ENCODE data around the gene CCDC6.
A peak's percentile ranks its signal among the peaks of the same experiment; 100 is the strongest.
"Not testable (repeated sequence)": the region's sequence is repeated elsewhere in the genome, so short reads cannot be mapped to it uniquely, and the experiment has no call there.

CCDC6 gene

DNA sequence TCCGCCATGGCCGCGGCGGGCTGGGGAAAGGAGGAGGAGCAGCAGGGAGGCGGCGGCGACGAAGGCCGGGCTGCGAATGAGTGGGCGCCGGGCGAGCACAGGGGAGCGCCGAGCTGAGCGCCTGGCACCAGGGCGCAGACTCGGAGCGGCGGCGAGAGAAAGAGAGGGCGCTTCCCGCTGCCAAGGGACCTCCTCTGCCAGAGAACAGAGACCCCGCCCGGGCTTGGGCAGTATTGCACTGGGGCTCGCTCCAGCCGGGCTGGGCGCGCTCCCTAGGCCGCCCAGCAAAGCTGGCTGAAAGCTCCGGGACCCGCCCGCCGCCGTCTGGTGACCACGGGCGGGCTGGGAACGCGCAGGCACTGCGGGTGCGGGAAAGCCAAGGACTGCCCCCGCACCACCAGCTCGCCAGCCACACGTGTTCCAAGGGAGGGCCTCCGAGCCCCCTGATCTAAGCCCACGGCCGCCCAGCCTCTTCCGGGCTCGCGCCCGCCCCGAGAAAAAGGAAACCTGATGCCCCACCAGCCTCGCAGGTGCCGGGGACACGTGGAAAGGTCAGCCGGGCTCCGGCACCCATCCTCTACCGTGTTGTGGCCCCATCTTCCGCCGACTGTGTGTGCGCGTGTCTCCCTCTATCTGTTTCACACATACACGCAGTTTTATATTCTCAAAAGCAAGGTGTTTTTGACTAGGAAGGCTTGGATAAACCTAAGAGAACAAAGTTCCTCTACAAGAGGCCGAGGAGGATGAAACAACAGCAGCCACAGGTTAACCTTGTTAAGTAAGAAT is at the start of gene CCDC6:
Gene CCDC6 (minus strand): TSS at position 140 of the 786 bp plus-strand sequence. CDS start 132 bp downstream, at position 8.
- DNase-seq = peak; percentile 86

DNA sequence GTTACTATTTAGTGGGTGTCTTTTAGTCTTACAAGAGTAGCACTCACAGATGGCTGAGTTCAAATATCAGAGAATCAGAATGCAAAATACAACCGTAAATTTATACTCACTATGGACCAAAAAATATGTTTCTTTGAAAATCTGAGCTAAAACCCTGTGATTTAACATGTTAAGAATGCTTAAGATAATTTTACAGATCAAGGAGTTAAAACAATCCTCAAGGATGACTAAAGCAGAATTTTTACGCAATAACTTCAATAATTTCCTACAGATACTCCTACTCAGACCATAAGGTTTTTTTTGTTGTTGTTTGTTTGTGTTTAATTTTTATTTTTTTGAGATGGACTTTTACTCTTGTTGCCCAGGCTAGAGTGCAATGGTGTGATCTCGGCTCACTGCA is 47.9 kb upstream of the CCDC6 start:
- DNase-seq = no peak

DNA sequence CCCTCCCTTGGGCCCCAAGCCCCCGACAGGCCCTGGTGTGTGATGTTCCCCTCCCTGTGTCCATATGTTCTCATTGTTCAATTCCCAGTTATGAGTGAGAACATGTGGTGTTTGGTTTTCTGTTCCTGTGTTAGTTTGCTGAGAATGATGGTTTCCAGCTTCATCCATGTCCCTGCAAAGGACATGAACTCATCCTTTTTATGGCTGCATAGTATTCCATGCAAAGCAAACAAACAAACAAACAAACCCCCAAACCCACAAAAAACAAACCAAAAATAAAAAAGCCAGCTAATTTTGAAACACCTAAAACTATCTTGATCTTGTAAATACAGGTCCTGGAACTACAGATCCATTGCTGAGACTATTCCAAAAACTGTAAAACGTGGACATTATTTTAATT is 47.4 kb upstream of the CCDC6 start:
- not testable (repeated sequence) for DNase-seq

DNA sequence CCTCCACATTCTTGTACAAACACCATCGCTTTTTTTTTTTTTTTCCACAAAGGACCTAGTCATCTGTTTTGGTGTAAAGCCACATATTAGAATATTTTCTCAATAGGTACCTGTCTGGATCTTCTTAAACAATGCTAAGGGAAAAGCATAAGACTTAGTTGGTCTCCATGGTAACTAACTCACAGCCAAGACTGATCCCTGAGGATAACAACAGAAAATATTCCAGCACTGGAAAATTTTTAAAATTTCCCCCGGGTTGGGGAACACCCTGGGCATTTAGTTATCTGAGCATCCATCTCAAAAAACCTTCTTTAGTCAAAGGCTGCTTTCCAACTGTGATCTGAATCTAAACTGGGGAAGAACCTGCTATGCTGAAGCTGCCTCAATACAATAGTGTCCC is 43.7 kb upstream of the CCDC6 start:
- no peak for DNase-seq

DNA sequence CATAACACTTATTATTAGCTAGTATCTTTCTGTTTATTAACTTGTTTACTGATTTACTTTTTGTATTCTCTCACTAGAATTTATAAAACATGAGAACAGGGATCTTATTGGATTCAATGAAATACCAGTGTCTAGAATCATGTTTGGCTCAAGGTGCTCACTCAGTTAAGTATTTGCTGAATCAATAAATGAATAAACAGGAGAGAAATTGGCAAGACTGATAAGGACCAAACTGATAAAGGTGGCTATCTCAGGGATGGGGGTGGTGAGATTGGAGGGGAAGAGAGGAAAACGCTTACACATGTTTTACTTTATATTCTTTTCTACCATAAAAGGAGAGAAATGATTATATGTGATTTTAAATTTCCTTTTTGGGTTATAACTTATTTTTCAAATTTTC is 43.3 kb upstream of the CCDC6 start:
- DNase-seq = no peak

DNA sequence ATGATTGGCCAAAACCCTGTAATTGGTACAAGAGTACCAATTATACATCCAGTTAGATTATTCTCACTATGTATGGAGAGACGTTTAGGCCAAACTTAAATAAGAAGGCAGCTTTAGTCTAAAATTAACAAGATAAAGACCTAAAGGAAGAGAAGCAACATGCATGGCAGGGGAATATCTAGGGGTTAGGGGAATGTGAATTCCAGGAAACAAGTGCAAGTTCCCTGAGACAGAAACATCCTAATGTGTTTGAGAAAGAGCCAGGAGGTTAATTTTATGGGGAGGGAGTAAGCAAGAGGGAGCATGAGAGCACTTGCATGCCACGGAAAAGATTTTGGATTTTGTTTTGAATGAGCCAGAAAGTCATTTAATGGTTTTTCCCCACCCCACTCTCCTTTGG is 39.6 kb upstream of the CCDC6 start:
- no peak for DNase-seq

DNA sequence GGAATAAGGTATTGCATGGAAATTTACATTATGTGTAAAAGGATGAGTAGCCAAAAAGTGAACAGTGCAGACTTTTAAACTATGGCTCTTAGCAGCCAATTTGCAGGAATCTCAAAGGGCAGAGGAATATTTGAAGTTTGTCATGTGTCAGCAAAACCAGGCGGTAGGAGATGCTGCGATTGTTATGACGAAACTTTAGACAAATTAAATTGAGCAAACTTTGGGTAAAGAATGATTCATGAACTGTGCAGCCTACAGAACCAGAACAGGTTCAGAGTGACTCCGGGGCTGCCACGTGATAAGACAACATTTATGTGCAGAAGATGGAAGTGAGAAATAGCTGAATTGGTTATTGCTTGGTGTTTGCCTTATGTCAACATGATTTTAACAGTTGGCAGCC is 39.2 kb upstream of the CCDC6 start:
- no peak for DNase-seq

DNA sequence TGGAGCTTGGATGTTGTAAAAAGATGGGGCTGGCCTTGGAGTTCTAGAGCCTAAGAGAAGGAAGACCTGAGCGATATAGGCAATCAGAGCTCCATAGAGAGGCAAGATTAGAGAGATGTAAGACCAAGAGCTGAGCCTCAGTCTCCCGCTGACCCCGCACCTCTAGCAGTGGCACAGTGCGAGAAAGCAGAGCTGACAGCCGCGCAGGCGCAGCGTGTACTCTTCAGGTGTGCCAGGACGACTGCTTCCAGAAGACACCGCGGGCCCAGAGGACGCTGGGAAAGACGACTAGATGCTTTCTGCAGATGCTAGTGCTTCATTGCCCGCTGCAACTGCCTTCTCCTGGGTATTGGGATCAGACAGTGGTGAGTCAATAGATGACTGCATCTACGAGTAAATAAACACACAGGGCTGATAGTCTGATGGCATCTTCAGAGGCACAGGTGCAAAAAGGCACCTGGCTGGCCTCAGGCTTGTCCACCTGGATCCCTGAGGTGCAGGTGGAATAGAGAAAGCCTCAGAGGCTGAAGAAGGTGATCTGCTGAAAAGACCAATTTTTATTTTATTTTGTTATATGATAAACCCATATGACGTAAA is 38.1 kb upstream of the CCDC6 start:
- no peak for DNase-seq

DNA sequence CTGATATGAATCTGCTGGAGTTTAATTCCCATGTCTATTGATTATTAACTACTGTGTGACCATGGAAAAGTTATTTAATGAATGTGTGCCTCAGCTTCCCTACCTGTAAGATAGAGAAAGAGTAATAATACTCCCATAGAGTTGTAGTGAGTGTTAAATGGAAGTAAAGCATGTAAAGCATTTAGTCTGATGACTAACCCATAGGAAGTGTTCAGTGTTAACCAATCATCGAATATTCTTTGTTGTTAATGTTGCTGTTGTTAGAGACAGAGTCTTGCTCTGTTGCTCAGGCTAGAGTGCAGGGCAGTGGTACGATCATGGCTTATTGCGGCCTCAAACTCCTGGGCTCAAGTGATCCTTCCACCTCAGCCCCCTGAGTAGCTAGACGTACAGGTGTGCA is 36.2 kb upstream of the CCDC6 start:
- DNase-seq = no peak

DNA sequence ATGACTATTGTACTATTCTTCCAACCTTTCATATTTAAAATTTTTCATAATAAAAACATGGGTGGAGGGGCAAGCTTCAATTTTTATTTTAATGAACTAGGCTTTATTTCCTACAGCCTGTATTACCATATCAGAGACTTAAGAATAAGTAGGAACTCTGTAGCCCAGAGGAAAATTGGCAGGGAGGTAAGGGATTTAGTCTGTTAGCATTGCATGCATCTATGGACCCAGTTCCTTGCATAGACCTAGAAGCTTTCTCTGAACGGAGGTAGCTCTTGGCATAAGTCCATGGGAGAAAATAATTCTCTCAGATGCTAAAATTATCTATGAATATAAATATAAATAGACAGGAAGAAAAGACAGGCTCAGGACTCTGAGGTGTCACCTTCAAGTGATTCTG is 31.4 kb upstream of the CCDC6 start:
- no peak for DNase-seq

DNA sequence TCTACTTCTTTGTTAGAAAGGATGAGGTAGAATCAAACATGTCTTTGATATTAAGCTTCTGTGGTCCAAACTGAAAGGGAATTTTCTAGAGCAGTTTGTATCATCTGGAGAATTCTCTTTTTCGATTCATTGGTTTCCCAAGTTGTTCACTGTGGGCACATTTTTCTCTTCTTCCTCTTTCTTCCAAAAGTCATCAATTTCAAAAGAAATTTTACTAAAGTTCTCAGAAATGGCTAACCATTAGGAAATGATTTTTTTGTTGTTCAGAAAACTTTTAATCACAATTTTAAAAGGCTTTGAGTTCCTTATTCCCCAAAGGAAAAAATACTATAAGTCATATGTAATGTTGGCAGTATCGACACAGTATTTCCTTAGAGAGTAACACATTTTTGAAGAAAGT is 28.3 kb upstream of the CCDC6 start:
- no peak for DNase-seq

DNA sequence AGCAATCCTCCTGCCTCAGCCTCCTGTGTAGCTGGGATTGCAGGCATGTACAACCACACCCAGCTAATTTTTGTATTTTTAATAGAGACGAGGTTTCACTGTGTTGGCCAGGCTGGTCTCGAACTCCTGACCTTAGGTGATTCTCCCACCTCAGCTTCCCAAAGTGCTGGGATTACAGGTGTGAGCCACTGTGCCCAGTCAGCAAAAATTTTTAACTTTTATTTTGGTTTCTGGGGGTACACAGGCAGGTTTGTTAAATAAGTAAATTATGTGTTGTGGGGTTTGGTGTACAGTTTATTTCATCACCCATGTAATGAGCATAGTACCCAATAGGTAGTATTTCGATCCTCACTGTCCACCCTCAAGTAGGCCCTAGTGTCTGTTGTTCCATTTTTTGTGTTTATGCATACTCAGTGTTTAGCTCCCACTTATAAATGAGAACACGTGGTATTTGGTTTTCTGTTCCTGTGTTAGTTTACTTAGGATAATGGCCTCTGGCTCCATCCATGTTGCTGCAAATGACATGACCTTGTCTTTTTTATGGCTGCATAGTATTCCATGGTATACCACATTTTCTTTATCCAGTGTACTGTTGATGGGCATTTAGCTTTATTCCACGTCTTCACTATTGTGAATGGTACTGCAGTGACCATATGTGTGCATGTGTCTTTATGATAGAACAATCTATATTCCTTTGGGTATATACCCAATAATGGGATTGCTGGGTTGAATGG is 24.6 kb upstream of the CCDC6 start:
- not testable (repeated sequence) for DNase-seq

DNA sequence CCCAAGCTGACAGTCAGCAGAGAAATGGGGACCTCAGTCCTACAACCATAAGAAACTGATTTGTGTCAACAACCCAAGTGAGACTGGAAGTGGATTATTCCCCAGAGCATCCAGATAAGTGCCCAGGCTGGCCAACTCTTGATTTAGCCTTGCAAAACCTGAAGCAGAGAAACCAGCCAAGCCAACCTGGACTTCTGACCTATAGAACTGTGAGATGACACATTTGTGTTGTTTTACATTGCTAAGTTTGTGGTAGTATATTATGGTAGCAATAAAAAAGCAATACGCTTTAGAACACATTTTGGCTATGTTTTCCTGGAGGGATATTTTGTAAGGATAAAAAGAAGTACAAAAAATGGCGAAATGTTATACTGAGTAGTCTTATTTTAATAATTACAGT is 19.7 kb upstream of the CCDC6 start:
- no peak for DNase-seq

DNA sequence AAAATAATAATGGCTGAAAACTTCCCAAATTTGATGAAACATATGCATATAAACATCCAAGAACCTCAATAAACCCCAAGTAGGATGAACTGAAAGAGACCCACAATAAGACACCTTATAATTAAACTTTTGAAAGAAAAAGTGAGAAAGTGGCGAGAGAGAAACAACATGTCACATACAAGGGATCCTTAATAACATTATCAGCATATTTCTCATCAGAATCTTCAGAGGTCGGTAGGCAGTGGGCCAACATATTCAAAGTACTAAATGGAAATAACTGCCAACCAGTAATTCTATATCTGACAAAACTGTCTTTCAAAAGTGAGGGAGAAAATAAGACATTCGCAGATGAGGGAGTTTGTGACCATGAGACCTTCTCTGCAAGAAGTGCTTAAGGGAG is 16.6 kb upstream of the CCDC6 start:
- DNase-seq = no peak

DNA sequence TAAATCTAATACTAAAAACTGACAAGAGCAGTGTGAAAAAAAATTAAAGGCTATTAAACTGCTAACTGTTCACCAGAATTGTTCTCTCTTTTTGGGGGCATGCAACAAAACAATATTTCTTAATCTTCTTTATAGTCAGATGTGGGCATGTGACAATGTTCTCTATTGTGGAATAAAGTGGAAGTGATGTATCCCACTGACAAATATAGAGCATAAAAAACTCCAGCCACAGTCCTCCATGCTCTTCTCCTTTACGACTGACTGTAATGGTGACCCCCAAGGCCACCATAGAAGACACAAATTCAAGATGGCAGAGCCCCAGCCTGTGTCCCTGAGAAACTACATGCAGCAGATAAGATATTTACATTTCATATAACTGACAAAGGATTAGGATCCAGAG is 11.6 kb upstream of the CCDC6 start:
- DNase-seq = no peak

DNA sequence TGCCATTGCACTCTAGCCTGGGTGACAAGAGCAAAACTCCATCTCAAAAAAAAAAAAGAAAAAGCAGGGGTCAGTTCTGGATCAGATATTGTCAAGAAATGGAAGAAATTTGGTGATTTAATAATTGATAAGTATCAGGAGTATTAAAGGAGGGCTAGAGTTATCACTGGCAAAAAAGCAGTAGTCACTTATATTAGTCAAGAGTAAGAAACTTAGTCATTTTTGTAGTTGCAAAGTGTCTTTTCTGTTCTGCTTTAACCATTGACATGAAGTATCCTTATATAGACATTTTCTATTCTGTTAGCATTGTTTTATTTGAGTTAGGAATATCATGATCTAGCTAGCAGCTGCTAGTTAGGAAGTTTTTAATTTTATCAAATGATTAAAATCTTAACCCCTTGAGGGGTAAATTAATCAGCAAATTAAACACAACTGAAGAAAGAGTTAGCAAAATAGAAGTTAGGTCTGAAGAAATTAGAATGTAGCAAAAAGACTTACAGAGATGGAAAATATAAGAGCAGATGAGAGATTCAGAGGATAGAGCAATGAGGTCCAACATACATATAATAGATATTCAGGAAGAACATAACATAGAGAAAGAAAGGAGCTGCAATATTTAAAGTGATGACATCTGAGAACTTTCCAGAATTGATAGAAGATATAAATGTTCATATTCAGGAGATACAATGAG is 7.3 kb upstream of the CCDC6 start:
- no peak for DNase-seq

DNA sequence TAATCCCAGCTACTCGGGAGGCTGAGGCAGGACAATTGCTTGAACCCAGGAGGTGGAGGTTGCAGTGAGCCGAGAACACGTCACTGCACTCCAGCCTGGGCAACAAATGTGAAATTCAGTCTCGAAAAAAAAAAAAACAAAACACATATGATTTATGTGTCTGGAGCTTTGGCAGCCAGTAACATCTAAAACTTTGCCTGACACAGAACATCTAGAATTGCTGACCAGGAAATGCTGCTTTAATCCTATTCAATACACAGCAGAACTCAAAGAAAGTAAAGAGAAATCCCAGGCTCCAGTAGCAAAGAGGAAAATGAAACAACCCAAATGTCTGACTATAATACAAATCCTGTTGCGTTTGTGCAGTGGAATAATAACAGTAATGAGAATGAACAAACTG is 4.5 kb upstream of the CCDC6 start:
- no peak for DNase-seq

DNA sequence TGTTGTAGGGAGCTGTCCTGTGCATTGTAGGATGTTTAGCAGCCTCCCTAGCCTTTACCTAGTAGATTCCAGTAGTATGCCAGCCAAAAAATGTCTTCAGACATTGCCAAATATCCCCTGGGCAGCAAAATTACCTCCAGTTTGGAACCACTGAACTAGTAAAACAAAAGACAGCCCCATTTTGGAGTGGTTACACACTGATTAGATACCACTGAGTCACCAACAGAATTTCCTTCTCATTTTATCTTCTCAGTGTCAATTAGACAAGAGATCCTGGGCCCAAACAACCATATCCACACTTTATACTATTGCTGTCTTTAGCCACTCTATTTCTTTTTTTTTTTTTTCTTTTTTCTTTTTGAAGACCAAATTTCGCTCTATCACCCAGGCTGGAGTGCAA is 3.5 kb upstream of the CCDC6 start:
- DNase-seq = no peak

DNA sequence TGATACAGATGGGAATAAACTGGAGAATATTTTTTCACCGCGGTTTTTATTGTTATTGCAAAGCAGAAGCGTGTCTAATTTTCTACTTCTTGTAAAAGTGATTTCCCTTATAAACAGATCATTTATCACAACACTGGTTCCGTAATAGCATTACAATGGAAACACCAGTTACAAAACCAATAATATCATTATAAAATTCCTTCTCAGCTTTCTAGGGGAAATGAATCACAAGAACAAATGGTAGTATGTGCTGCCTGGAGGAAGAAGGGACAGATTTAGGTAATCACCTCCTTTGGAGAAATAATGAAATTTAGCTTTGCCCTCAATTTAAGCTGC is 2.4 kb upstream of the CCDC6 start:
- no peak for DNase-seq

DNA sequence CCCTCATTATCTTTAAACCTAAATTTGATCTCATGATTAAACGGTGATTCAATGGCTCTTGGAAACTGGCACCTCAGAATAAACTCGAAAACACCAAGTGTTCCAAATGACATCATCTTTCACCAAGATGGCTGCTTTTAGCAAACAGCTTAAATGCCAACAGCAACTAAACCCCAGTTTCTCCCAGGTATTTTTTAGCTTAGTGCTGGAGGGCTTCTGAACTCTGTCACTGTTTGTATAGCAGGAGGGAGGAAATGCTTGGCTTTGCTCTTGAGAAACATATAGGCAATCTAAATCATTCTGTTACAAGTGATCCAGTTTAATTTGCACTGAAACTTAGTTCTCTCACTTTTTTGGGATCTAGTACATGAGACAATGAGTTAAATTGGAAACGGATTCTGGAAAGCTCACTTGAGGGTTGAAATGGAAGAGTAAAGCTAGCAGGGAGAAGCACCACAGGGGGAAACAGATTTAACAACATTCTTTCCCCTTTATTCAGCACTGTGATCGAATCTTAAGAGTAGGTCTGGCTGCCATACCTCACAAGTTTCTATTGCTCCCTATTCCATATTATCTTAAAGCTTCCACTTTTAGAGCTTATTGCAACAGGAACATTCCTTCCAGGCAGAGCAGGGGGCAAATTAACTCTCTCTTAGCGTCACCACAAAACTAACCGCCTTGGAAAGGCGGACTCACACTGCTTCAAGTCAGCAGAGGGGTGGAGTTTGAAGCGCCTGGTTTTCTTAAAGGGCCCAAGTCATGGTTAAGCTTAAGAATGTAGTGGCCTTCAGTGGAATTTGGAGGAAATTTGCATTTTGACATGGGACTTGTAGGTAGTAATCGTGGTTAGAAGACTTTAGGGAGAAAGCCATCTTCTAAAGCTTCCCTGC is 1.8 kb upstream of the CCDC6 start:
- no peak for DNase-seq

DNA sequence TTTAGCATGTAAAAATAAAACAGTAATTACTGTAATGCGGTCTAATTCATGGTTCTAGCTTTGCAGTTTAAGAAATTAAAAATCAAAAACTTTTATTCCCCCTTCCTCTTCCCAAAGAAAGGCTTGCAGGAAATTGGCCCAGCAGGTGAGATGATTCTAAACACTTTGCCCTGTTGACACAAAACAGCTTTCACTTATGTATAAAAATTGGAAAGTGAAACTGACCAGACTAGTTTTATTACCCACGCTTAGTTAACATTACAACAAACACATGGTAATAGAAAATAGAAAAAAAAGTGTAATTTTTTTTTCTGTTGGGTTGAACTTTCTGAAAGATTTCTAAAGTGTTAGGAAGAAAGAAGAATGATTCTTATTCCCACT is 1.2 kb upstream of the CCDC6 start:
- no peak for DNase-seq

DNA sequence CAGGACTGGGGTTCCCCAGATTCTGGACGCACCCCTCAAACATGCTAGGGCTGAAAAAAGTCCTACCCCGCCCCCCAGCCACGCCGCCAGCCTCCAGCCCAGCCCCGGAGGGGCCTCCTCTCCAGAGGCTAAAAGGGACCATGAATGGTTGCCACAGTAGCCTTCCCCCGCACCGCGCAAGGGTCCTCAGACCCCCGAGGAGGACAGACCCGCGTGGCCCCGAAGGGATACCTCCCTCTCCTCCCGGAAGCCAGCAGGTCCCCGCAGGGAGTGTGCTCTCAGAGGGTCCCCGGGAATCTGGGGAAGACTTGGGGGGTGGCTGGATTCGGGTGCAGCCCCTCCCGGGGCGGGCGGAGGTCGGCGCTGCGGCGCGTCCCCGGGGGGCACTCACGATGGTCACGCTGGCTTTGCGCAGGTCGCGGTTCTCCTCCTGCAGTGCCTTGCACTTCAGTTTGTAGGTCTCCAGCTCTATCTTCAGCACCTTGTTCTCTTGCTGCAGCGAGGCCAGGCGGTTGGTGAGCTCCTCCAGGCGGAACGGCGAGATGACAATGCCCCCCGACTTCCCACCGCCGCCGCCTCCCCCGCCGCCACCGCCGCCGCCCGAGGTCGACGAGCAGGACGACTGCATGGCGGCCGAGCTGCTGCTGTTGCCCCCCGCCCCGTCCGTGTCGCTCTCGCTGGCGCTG is 482 bp downstream of the CCDC6 start:
- peak; percentile 25 for DNase-seq
